Karpas-422 (cell line): ENCODE measurements around the gene STK36. TPM values are rescaled to one million over a fixed set of nuclear protein-coding genes. Genes with fewer than 3 reads are reported as not detected.

Experiments used
- DNase-seq: peaks from one replicate; pipeline ENCODE4 v3.0.0-alpha.2; 2015
- H2AFZ ChIP-seq: fragments of 200-600 bp; sonication (generic); 2 replicates; pipeline ENCODE4 v1.6.1; 2014; ENCODE audit warnings: antibody characterized with exemption, low read length, mixed read lengths
- H3K27ac ChIP-seq: fragments of 200-600 bp; sonication (generic); 2 replicates; pipeline ENCODE4 v1.5.1; 2014; ENCODE audit warnings: mild to moderate bottlenecking, low read length, moderate library complexity
- H3K27me3 ChIP-seq: fragments of 200-600 bp; sonication (generic); 2 replicates; pipeline ENCODE4 v1.6.1; 2014; ENCODE audit warnings: low read length, mixed read lengths
- H3K36me3 ChIP-seq: fragments of 200-600 bp; sonication (generic); 2 replicates; pipeline ENCODE4 v1.6.1; 2014; ENCODE audit warnings: low read length, mixed read lengths; ENCODE audit not compliant: insufficient read depth
- H3K4me1 ChIP-seq: fragments of 200-600 bp; sonication (generic); 2 replicates; pipeline ENCODE4 v1.6.1; 2014; ENCODE audit warnings: mild to moderate bottlenecking, low read length, mixed read lengths
- H3K4me2 ChIP-seq: fragments of 200-600 bp; sonication (generic); 2 replicates; pipeline ENCODE4 v1.6.1; 2014; ENCODE audit warnings: low read length, low read depth, mild to moderate bottlenecking; ENCODE audit not compliant: poor library complexity, severe bottlenecking
- H3K4me3 ChIP-seq: fragments of 200-600 bp; sonication (generic); 2 replicates; pipeline ENCODE4 v1.5.1; 2014; ENCODE audit warnings: mild to moderate bottlenecking, antibody characterized with exemption, low read length, mixed read lengths
- H3K79me2 ChIP-seq: fragments of 200-600 bp; sonication (generic); 2 replicates; pipeline ENCODE4 v1.6.1; 2014; ENCODE audit warnings: mild to moderate bottlenecking, low read length, mixed read lengths
- H3K9ac ChIP-seq: fragments of 200-600 bp; sonication (generic); 2 replicates; pipeline ENCODE4 v1.6.0; 2014; ENCODE audit warnings: low read length
- H3K9me2 ChIP-seq: fragments of 200-600 bp; sonication (generic), shearing (Covaris generic); replicated peaks from 2 replicates; pipeline ENCODE4 v1.6.0; 2014; ENCODE audit warnings: mild to moderate bottlenecking, low read length, moderate library complexity; ENCODE audit not compliant: insufficient read depth
- H3K9me3 ChIP-seq: fragments of 300-700, 200-600 bp; sonication (generic); 2 replicates; pipeline ENCODE4 v1.6.1; 2014; ENCODE audit warnings: low read length, mixed read lengths
- H4K20me1 ChIP-seq: fragments of 200-600 bp; sonication (generic); 2 replicates; pipeline ENCODE4 v1.6.1; 2014; ENCODE audit warnings: mild to moderate bottlenecking, antibody characterized with exemption, low read length, low read depth; ENCODE audit not compliant: insufficient read depth
- total RNA-seq: library from RNA; depleted of rRNA; stranded (reverse); fragments of >200 nt; shearing (Covaris generic); gene quantifications from 2 replicates; pipeline ENCODE4 v1.2.3, GENCODE V29; 2014; ENCODE audit warnings: low replicate concordance

STK36 gene
- total RNA-seq, 1 experiment from 2014 or later, result 33.5 TPM

- Histone ChIP-seq H3K27ac (no peak overlapping the region), H3K79me2 (peaks cover 76% of the 10 kb centered on the region), H3K4me1 (peaks cover 7% of the 10 kb centered on the region), H3K4me3 (no peak overlapping the region), H3K36me3 (peaks cover 28% of the 10 kb centered on the region), H3K9ac (no peak overlapping the region), H3K9me2 (no peaks in the 10 kb centered on the region), H3K27me3 (no peaks in the 10 kb centered on the region), H3K9me3 (no peaks in the 10 kb centered on the region), H2AFZ (no peak overlapping the region), H3K4me2 (no peak overlapping the region), H4K20me1 (peaks cover 6% of the 10 kb centered on the region; the same call in 1 of the 2 replicates)
- DNase-seq, result no peak
These were observed 62.5 kb downstream of the STK36 start for GRCh38 chr2:218734190-218734975.

GRCh38 chr2:218736531-218736930, 64.6 kb downstream of the STK36 start:
- Histone ChIP-seq H3K36me3 (peaks cover 40% of the 10 kb centered on the region), H4K20me1 (peaks cover 6% of the 10 kb centered on the region; the same call in 1 of the 2 replicates), H3K4me1 (peaks cover 4% of the 10 kb centered on the region), H2AFZ (no peak overlapping the region), H3K9me3 (no peaks in the 10 kb centered on the region), H3K4me2 (no peak overlapping the region), H3K79me2 (peaks cover 63% of the 10 kb centered on the region), H3K27me3 (no peaks in the 10 kb centered on the region), H3K9ac (no peak overlapping the region), H3K4me3 (no peak overlapping the region), H3K9me2 (no peaks in the 10 kb centered on the region), H3K27ac (no peak overlapping the region)
- DNase-seq, result no peak

GRCh38 chr2:218743068-218743467, 71.2 kb downstream of the STK36 start:
- Histone ChIP-seq H4K20me1 (no peaks in the 10 kb centered on the region), H3K4me1 (no peaks in the 10 kb centered on the region), H3K4me3 (no peak overlapping the region), H3K36me3 (peaks cover 38% of the 10 kb centered on the region), H3K27ac (no peak overlapping the region), H3K9me3 (no peaks in the 10 kb centered on the region), H3K79me2 (peaks cover 16% of the 10 kb centered on the region; the same call in 1 of the 2 replicates), H2AFZ (no peak overlapping the region), H3K27me3 (no peaks in the 10 kb centered on the region), H3K9ac (no peak overlapping the region), H3K9me2 (no peaks in the 10 kb centered on the region), H3K4me2 (no peak overlapping the region)
- DNase-seq, result no peak

DNA sequence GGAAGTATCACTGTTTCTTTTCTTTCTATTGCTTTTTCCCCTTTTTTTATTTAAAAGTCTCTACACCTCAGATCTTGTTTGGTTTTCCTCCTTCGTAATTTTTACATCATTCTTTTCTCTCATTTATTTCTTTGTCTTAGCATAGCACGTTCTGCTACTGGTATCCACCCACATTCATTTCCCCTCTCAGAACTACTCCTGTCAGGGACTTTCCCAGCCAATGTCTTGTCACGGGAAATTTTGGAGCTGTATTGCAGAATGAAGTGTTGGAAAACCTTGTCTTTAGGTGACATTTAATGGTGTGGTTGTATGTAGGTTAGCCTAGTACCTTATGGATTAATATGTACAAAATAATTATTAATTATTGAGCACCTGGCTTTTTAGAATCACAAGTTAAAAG, 72.7 kb downstream of the STK36 start:
- Histone ChIP-seq H3K4me3 (no peak overlapping the region), H3K27ac (no peak overlapping the region), H3K79me2 (0 out of 2 replicates have a peak, but pooled peaks cover 5% of the 10 kb centered on the region), H3K9me2 (no peaks in the 10 kb centered on the region), H3K36me3 (peaks cover 36% of the 10 kb centered on the region; the same call in 1 of the 2 replicates), H4K20me1 (no peaks in the 10 kb centered on the region), H3K9ac (no peak overlapping the region), H3K27me3 (no peaks in the 10 kb centered on the region), H3K4me2 (no peak overlapping the region), H3K9me3 (no peaks in the 10 kb centered on the region), H3K4me1 (no peaks in the 10 kb centered on the region), H2AFZ (no peak overlapping the region)
- DNase-seq, result no peak

GRCh38 chr2:218745160-218745558, 73.3 kb downstream of the STK36 start:
- H3K4me2 ChIP-seq, result no peak overlapping the region
- no peak overlapping the region for H3K9ac ChIP-seq
- no peaks in the 10 kb centered on the region for H3K9me2 ChIP-seq
- no peak overlapping the region for H3K27ac ChIP-seq
- no peak for DNase-seq
- 0 out of 2 replicates have a peak, but pooled peaks cover 5% of the 10 kb centered on the region for H3K79me2 ChIP-seq
- H3K36me3 ChIP-seq, result peaks cover 32% of the 10 kb centered on the region; the same call in 1 of the 2 replicates
- H3K9me3 ChIP-seq, result no peaks in the 10 kb centered on the region
- H3K27me3 ChIP-seq, result no peaks in the 10 kb centered on the region
- H2AFZ ChIP-seq, result no peak overlapping the region
- H4K20me1 ChIP-seq, result no peaks in the 10 kb centered on the region
- H3K4me1 ChIP-seq, result no peaks in the 10 kb centered on the region
- no peak overlapping the region for H3K4me3 ChIP-seq

DNA sequence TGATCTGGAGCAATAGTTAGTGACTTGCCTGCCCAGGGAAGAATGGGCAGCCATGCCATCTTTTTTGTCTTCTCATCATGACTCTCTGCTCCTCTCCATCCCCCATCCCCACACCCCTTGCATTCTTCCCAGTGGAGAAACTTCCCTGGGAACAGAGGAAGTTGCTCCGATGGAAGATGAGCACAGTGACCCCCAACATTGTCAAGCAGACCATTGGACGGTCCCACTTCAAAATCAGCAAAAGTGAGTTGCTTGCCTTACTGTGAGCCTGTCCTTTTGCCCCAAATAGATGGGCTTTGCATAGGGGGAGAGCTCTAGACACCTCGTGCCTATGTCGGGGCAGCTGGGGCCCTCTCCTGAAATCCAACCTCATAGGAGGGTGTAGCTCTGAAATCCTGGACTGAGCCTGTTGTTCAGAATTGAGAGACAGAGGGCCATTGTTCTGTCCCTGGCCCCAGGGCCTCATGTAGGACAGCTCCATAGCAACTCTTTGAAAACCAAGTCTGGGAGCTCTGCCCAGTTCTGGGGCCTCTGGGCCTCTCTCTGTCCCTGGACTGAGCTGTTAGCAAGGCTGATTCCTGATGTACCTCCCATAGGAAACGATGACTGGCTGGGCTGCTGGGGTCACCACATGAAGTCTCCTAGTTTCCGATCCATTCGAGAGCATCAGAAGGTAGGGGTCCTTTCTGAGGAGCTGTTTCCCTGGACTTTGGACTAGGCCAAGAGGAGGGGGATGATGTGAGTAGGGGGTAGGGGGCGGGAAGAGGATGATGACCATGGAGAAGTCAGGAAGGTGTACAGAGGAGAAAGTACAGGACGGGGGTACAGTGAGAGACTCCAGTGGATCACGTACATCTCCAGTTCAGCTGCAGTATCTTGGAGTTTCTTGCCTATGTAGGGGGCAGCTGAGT, 73.9 kb downstream of the STK36 start:
- Histone ChIP-seq H3K9me2 (no peaks in the 10 kb centered on the region), H2AFZ (no peak overlapping the region), H3K4me1 (no peaks in the 10 kb centered on the region), H3K27me3 (no peaks in the 10 kb centered on the region), H3K79me2 (0 out of 2 replicates have a peak, but pooled peaks cover 5% of the 10 kb centered on the region), H3K4me3 (no peak overlapping the region), H3K27ac (no peak overlapping the region), H3K9ac (no peak overlapping the region), H3K9me3 (no peaks in the 10 kb centered on the region), H4K20me1 (no peaks in the 10 kb centered on the region), H3K4me2 (no peak overlapping the region), H3K36me3 (peaks cover 27% of the 10 kb centered on the region; the same call in 1 of the 2 replicates)
- DNase-seq, result no peak

DNA sequence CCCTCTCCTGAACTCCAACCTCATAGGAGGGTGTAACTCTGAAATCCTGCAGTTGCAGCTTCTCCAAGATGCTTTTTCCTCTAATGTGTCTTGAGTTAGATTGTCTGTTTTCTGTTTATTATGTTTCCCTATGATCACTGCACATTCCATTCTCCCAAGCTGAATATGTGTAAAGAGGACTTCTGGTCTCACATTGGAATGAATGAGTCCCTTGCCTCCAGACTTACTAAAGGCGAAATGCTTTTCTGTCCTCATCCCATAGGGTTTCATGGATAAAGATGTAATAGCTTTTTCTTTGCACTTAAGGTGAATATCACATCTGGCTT, 74.5 kb downstream of the STK36 start:
- no peak for DNase-seq
- peaks cover 23% of the 10 kb centered on the region; the same call in 1 of the 2 replicates for H3K36me3 ChIP-seq
- H3K27me3 ChIP-seq, result no peaks in the 10 kb centered on the region
- no peaks in the 10 kb centered on the region for H4K20me1 ChIP-seq
- H3K4me2 ChIP-seq, result no peak overlapping the region
- H3K27ac ChIP-seq, result no peak overlapping the region
- H3K4me3 ChIP-seq, result no peak overlapping the region
- H3K4me1 ChIP-seq, result no peaks in the 10 kb centered on the region
- H3K9me2 ChIP-seq, result no peaks in the 10 kb centered on the region
- no peak overlapping the region for H2AFZ ChIP-seq
- H3K9ac ChIP-seq, result no peak overlapping the region
- H3K9me3 ChIP-seq, result no peaks in the 10 kb centered on the region
- H3K79me2 ChIP-seq, result 0 out of 2 replicates have a peak, but pooled peaks cover 2% of the 10 kb centered on the region

GRCh38 chr2:218746960-218747359, 75.1 kb downstream of the STK36 start:
- H3K36me3 ChIP-seq, result peaks cover 21% of the 10 kb centered on the region; the same call in 1 of the 2 replicates
- H4K20me1 ChIP-seq, result no peaks in the 10 kb centered on the region
- H2AFZ ChIP-seq, result no peak overlapping the region
- DNase-seq, result no peak
- no peak overlapping the region for H3K9ac ChIP-seq
- H3K27ac ChIP-seq, result no peak overlapping the region
- no peaks in the 10 kb centered on the region for H3K9me2 ChIP-seq
- no peaks in the 10 kb centered on the region for H3K27me3 ChIP-seq
- no peaks in the 10 kb centered on the region for H3K4me1 ChIP-seq
- no peaks in the 10 kb centered on the region for H3K79me2 ChIP-seq
- H3K9me3 ChIP-seq, result no peaks in the 10 kb centered on the region
- H3K4me3 ChIP-seq, result no peak overlapping the region
- no peak overlapping the region for H3K4me2 ChIP-seq
